Thyroid gland (tissue), 4 donors: Measurements from ENCODE around the gene RFX7. TPM values are rescaled to one million over a fixed set of nuclear protein-coding genes. Genes with fewer than 3 reads are reported as not detected.

ENCODE experiments used
- DNase-seq, 2 donors: peaks; one replicate each; pipeline ENCODE4 v3.0.0-alpha.2; 2019
- H3K27ac ChIP-seq, 3 donors: fragments of 200-600 bp; sonication (generic); 1 replicate in 2 of 3; 2 replicates in 1 of 3; pipeline ENCODE4 v1.5.1; 2016 to 2019; ENCODE audit warnings: mild to moderate bottlenecking in 1 of 3, moderate library complexity in 1 of 3
- H3K27me3 ChIP-seq: fragments of 200-600 bp; sonication (generic); one replicate; pipeline ENCODE4 v1.5.1; 2019
- H3K36me3 ChIP-seq, 2 donors: fragments of 200-600 bp; sonication (generic); one replicate each; pipeline ENCODE4 v1.5.1; 2016 to 2019
- H3K4me1 ChIP-seq, 2 donors: fragments of 200-600 bp; sonication (generic); one replicate each; pipeline ENCODE4 v1.5.1; 2017 to 2019
- H3K4me3 ChIP-seq, 3 donors: fragments of 200-600 bp; sonication (generic); replicated peaks in 1 of 3; 1 replicate in 2 of 3; 2 replicates in 1 of 3; pipeline ENCODE4 v1.5.1; 2016; ENCODE audit warnings: mild to moderate bottlenecking in 1 of 3
- H3K9me3 ChIP-seq: fragments of 200-600 bp; sonication (generic); one replicate; pipeline ENCODE4 v1.5.1; 2017
- POLR2A ChIP-seq, 2 donors: fragments of 450-650 bp; IDR thresholded peaks; one replicate each; pipeline ENCODE4 v1.6.1; 2017; ENCODE audit warnings: antibody characterized with exemption in 2 of 2, mild to moderate bottlenecking in 2 of 2, moderate library complexity in 1 of 2
- WGBS, 2 donors: methylation state at CpG; one replicate each; pipeline ENCODE4 v1.1.5; 2017; 5-methylcytosine and 5-hydroxymethylcytosine counted together
- intact Hi-C: fragments of 100-400 bp; cut with DNase I; formaldehyde crosslinking; loops from one replicate; pipeline ENCODE4 v1.15.1; 2023
- total RNA-seq, 4 donors: library from RNA; depleted of rRNA; stranded (reverse); fragments of >200 nt; gene quantifications; one replicate each; pipeline ENCODE4 v1.2.3, GENCODE V29; 2016
- TF ChIP-seq, protein P1 (sequence below), 6 experiments: fragments of 200-600 bp in 3 of 6; fragments of 450-650 bp in 3 of 6; sonication (generic) in 3 of 6; IDR thresholded peaks; one replicate each; pipeline ENCODE4 v1.5.1; 2016 to 2019; ENCODE audit warnings: antibody characterized with exemption in 6 of 6, mild to moderate bottlenecking in 2 of 6, inconsistent platforms in 1 of 6, moderate library complexity in 1 of 6

RFX7 gene
- total RNA-seq, 4 donors from 2014 or later = 9.7 to 12.6 (median 11.4) TPM

DNA sequence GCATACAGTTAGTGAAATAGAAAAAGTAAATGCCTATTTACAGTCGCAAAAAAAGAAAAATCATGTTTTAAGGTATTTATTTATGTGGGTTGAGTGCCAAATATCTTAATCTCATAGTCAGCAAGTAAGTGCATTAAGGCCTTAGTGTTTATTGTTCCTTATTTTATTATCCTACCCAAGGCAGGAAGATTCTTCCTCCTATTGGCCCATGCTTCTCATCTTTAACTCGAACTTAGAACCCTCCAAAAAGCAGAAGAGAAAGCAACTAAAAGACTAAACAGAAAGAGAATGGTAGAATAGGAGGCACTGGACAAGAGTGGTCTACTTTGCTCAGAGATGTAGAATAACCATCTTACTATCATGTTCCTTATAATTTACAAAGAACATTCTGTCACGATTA is 7.5 kb downstream of the RFX7 start:
- Histone ChIP-seq H3K27ac (no peak overlapping the region), H3K9me3 (no peaks in the 10 kb centered on the region), H3K36me3 (no peaks in the 10 kb centered on the region), H3K27me3 (no peaks in the 10 kb centered on the region), H3K4me3 (no peak overlapping the region), H3K4me1 (peaks cover 2% of the 10 kb centered on the region in 2 donors)
- intact Hi-C loops = no loop called here
- 75 to 78% methylated on average over 3 of the region's 3 CpGs for WGBS, 2 donors
- no peak for DNase-seq
- TF ChIP-seq POLR2A (IDR thresholded peaks at IDR 0.05) = no peak
- TF ChIP-seq, protein P1, sequence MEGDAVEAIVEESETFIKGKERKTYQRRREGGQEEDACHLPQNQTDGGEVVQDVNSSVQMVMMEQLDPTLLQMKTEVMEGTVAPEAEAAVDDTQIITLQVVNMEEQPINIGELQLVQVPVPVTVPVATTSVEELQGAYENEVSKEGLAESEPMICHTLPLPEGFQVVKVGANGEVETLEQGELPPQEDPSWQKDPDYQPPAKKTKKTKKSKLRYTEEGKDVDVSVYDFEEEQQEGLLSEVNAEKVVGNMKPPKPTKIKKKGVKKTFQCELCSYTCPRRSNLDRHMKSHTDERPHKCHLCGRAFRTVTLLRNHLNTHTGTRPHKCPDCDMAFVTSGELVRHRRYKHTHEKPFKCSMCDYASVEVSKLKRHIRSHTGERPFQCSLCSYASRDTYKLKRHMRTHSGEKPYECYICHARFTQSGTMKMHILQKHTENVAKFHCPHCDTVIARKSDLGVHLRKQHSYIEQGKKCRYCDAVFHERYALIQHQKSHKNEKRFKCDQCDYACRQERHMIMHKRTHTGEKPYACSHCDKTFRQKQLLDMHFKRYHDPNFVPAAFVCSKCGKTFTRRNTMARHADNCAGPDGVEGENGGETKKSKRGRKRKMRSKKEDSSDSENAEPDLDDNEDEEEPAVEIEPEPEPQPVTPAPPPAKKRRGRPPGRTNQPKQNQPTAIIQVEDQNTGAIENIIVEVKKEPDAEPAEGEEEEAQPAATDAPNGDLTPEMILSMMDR (IDR thresholded peaks at IDR 0.05) = no peak

- Histone ChIP-seq H3K4me3 (no peak overlapping the region), H3K27me3 (no peaks in the 10 kb centered on the region), H3K27ac (no peak overlapping the region), H3K4me1 (no peaks in the 10 kb centered on the region), H3K9me3 (no peaks in the 10 kb centered on the region), H3K36me3 (no peaks in the 10 kb centered on the region)
- WGBS, 2 donors = 89% methylated on average over 4 of the region's 4 CpGs
- no peak for TF ChIP-seq POLR2A (IDR thresholded peaks at IDR 0.05)
- TF ChIP-seq, protein P1 (IDR thresholded peaks at IDR 0.05) = no peak
- intact Hi-C loops = no loop called here
- DNase-seq = no peak
Observed at GRCh38 chr15:56234804-56235203, 8.9 kb downstream of the RFX7 start.

GRCh38 chr15:56233549-56233948 is 10.1 kb downstream of the RFX7 start:
- H3K4me3 ChIP-seq = no peak overlapping the region

GRCh38 chr15:56232058-56232457 is 11.6 kb downstream of the RFX7 start:
- no peak for DNase-seq
- Histone ChIP-seq H3K27ac (no peak overlapping the region), H3K4me3 (no peak overlapping the region), H3K4me1 (no peaks in the 10 kb centered on the region), H3K27me3 (no peaks in the 10 kb centered on the region), H3K9me3 (no peaks in the 10 kb centered on the region), H3K36me3 (no peaks in the 10 kb centered on the region)
- intact Hi-C loops = no loop called here
- TF ChIP-seq POLR2A (IDR thresholded peaks at IDR 0.05) = no peak
- TF ChIP-seq, protein P1 (IDR thresholded peaks at IDR 0.05) = no peak
- WGBS, 2 donors = 94 to 100% methylated on average over 3 of the region's 3 CpGs

More at GRCh38 chr15:56233549-56233948, 10.1 kb downstream of the RFX7 start:
- intact Hi-C loops = no loop called here
- no peaks in the 10 kb centered on the region for H3K9me3 ChIP-seq
- no peaks in the 10 kb centered on the region for H3K27me3 ChIP-seq
- no peaks in the 10 kb centered on the region for H3K4me1 ChIP-seq
- H3K36me3 ChIP-seq = no peaks in the 10 kb centered on the region
- 90 to 96% methylated on average over 3 of the region's 3 CpGs for WGBS, 2 donors
- H3K27ac ChIP-seq = no peak overlapping the region
- TF ChIP-seq, protein P1 (IDR thresholded peaks at IDR 0.05) = no peak
- no peak for TF ChIP-seq POLR2A (IDR thresholded peaks at IDR 0.05)
- no peak for DNase-seq

- no peak for DNase-seq
- intact Hi-C loops = no loop called here
Observed at GRCh38 chr15:56228854-56229253, 14.8 kb downstream of the RFX7 start.

More at GRCh38 chr15:56228854-56229253, 14.8 kb downstream of the RFX7 start:
- H3K27ac ChIP-seq = no peak overlapping the region
- H3K9me3 ChIP-seq = no peaks in the 10 kb centered on the region
- no peak for TF ChIP-seq POLR2A (IDR thresholded peaks at IDR 0.05)
- TF ChIP-seq, protein P1 (IDR thresholded peaks at IDR 0.05) = no peak
- H3K36me3 ChIP-seq = no peaks in the 10 kb centered on the region
- no peak overlapping the region for H3K4me3 ChIP-seq
- H3K27me3 ChIP-seq = no peaks in the 10 kb centered on the region
- no peaks in the 10 kb centered on the region for H3K4me1 ChIP-seq
